Measurements from ENCODE around the gene PLXND1.
"Not testable (repeated sequence)": the region's sequence is repeated elsewhere in the genome, so short reads cannot be mapped to it uniquely, and the experiment has no call there.

The PLXND1 gene

DNA sequence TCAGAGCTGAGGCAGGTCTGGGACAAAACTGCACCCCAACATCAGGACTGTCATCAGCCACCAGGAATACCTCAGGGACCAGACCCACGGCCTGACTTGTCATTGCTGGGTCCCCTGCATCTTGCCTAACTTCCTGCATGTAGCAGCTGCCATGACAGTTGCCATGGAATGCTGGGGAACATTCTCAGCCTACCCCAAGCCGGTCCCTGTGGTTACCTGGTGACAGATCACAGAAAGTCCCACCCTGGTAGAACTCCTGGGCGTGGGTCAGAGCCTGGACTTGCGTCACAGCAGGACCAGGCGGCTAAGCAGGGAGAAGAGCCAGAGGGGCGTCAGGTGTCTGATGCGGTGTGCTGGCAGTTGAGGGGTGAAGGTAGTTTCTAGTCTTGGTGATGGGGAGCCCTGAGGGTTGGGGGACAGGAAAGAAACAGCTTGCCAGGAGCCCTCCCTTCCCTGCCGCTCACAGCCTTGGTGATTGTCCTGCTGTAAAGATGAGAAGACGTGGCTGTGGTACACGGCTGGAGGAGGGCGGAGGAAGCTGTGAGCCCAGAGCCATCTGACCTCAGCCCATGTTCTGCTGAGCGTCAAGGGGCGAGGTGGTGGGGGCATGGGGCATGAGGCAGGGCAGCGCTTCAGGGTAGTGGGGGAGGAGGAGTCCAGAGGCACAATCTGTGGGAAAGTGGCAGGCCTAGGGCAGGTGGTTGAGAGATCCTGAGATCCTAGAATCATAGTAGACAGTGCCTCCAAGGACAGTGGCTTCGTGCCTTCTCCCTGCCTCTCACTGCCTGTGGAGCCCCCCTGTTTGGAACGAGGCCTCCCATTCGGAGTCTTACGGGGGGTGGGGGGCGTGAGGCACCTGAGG, 58.1 kb downstream of the PLXND1 start:
- DNase-seq = no peak

DNA sequence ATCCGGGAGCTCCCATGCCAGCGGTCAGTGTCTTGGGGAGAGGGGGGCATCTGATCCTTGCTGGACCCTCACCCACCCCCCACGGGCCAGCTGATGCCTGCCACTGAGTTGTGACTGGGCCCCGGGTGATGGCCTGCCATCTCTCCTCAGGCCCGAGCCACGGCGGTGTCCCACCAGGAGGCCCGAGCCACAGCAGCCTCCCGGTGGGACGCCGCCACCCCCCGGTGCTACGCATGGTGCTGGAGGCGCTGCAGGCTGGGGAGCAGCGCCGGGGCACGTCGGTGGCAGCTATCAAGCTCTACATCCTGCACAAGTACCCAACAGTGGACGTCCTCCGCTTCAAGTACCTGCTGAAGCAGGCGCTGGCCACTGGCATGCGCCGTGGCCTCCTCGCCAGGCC, 59.2 kb downstream of the PLXND1 start:
- DNase-seq = no peak

GRCh38 chr3:129545951-129546350, 60.5 kb downstream of the PLXND1 start:
- DNase-seq = not testable (repeated sequence)

- no peak for DNase-seq
These were observed 62.5 kb downstream of the PLXND1 start for GRCh38 chr3:129543999-129544398.

- no peak for DNase-seq
These were observed 63.2 kb downstream of the PLXND1 start, which contains the start of gene H1-8 for GRCh38 chr3:129543156-129543790. Gene H1-8 (plus strand): TSS chr3:129543175. CDS start chr3:129543219, 44 bp downstream.

- no peak for DNase-seq
These were observed 63.7 kb downstream of the PLXND1 start for GRCh38 chr3:129542747-129543146.

- DNase-seq = no peak
These were observed 65.5 kb downstream of the PLXND1 start for GRCh38 chr3:129540776-129541516.

GRCh38 chr3:129539206-129539605, 67.3 kb downstream of the PLXND1 start:
- DNase-seq = no peak

DNA sequence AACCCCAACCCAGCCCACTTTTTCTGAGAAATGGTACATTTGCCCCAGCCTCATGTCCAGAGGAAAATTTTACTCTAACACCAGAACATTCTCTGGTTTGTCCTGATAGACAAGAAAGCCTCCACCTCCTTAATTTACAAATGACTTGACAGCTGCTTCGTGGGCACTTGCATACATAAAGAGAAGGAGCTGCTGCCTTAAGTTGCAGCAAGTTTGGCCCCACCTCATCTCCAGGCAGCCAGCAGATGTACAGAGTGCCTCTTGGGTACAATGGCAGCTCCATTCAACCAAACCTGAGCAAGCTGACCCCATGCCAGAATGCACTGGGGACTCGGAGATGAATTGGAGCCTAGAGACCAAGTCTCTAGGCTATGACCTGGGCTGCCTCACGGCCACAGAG, 69.7 kb downstream of the PLXND1 start:
- DNase-seq = no peak

GRCh38 chr3:129536374-129536667, 70.2 kb downstream of the PLXND1 start:
- DNase-seq = no peak

GRCh38 chr3:129535075-129535474, 71.4 kb downstream of the PLXND1 start:
- no peak for DNase-seq

- DNase-seq = no peak
These were observed 71.9 kb downstream of the PLXND1 start for GRCh38 chr3:129534428-129535027.

GRCh38 chr3:129533406-129533805, 73.1 kb downstream of the PLXND1 start:
- no peak for DNase-seq

GRCh38 chr3:129532261-129532660, 74.2 kb downstream of the PLXND1 start:
- no peak for DNase-seq

DNA sequence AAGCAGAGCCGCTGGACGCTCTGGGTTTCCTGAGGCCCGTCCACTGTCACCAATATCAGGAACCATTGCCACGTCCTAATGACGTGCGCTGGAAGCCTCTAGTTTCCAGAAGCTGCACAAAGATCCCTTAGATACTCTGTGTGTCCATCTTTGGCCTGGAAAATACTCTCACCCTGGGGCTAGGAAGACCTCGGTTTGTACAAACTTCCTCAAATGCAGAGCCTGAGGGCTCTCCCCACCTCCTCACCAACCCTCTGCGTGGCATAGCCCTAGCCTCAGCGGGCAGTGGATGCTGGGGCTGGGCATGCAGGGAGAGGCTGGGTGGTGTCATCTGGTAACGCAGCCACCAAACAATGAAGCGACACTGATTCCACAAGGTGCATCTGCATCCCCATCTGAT, 74.8 kb downstream of the PLXND1 start:
- DNase-seq = no peak

DNA sequence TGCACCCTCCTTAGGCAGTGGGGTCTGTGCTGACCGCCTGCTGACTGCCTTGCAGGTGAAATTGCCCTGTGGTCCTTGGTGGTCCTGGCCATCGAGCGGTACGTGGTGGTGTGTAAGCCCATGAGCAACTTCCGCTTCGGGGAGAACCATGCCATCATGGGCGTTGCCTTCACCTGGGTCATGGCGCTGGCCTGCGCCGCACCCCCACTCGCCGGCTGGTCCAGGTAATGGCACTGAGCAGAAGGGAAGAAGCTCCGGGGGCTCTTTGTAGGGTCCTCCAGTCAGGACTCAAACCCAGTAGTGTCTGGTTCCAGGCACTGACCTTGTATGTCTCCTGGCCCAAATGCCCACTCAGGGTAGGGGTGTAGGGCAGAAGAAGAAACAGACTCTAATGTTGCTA, 75.7 kb downstream of the PLXND1 start:
- DNase-seq = no peak

DNA sequence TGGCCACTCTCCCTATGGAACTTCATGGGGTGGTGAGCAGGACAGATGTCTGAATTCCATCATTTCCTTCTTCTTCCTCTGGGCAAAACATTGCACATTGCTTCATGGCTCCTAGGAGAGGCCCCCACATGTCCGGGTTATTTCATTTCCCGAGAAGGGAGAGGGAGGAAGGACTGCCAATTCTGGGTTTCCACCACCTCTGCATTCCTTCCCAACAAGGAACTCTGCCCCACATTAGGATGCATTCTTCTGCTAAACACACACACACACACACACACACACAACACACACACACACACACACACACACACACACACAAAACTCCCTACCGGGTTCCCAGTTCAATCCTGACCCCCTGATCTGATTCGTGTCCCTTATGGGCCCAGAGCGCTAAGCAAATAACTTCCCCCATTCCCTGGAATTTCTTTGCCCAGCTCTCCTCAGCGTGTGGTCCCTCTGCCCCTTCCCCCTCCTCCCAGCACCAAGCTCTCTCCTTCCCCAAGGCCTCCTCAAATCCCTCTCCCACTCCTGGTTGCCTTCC, 76.2 kb downstream of the PLXND1 start:
- DNase-seq = peak; percentile 85

DNA sequence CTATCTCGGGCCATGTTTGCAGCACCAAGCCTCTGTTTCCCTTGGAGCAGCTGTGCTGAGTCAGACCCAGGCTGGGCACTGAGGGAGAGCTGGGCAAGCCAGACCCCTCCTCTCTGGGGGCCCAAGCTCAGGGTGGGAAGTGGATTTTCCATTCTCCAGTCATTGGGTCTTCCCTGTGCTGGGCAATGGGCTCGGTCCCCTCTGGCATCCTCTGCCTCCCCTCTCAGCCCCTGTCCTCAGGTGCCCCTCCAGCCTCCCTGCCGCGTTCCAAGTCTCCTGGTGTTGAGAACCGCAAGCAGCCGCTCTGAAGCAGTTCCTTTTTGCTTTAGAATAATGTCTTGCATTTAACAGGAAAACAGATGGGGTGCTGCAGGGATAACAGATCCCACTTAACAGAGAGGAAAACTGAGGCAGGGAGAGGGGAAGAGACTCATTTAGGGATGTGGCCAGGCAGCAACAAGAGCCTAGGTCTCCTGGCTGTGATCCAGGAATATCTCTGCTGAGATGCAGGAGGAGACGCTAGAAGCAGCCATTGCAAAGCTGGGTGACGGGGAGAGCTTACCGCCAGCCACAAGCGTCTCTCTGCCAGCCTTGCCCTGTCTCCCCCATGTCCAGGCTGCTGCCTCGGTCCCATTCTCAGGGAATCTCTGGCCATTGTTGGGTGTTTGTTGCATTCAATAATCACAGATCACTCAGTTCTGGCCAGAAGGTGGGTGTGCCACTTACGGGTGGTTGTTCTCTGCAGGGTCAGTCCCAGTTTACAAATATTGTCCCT, 76.9 kb downstream of the PLXND1 start:
- no peak for DNase-seq

DNA sequence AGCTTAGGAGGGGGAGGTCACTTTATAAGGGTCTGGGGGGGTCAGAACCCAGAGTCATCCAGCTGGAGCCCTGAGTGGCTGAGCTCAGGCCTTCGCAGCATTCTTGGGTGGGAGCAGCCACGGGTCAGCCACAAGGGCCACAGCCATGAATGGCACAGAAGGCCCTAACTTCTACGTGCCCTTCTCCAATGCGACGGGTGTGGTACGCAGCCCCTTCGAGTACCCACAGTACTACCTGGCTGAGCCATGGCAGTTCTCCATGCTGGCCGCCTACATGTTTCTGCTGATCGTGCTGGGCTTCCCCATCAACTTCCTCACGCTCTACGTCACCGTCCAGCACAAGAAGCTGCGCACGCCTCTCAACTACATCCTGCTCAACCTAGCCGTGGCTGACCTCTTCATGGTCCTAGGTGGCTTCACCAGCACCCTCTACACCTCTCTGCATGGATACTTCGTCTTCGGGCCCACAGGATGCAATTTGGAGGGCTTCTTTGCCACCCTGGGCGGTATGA, 77.8 kb downstream of the PLXND1 start, which contains the start of gene RHO:
Gene RHO (plus strand): TSS at position 51 of the 512 bp plus-strand sequence. CDS start 95 bp downstream, at position 146.
- DNase-seq = no peak

GRCh38 chr3:129527262-129527661, 79.2 kb downstream of the PLXND1 start:
- DNase-seq = no peak

GRCh38 chr3:129526121-129526900, 80.2 kb downstream of the PLXND1 start:
- DNase-seq = no peak
